Spleen (tissue), 7 donors: ENCODE results near the gene ACKR1.

Experiments
- POLR2A ChIP-seq, 3 donors: fragments of 450-650 bp; IDR thresholded peaks; one replicate each; pipeline ENCODE4 v1.5.1; 2017; ENCODE audit warnings: antibody characterized with exemption in 3 of 3, mild to moderate bottlenecking in 1 of 3
- TF ChIP-seq, protein P1 (sequence below), 11 experiments: fragments of 200-600 bp in 7 of 11; fragments of 450-650 bp in 4 of 11; sonication (generic) in 4 of 11; IDR thresholded peaks in 8 of 11; conservative IDR thresholded peaks in 3 of 11; 1 replicate in 7 of 11; 2 replicates in 4 of 11; pipeline versions ENCODE4 v1.4.0 to v1.8.0; 2016 to 2021; ENCODE audit warnings: antibody characterized with exemption in 11 of 11, inconsistent platforms in 4 of 11, mild to moderate bottlenecking in 1 of 11
- donor health status: DM: no; HTN: no; CAD: no; lungs with moderate emphysema.
- donor health status: DM: no; HTN: no; CAD: no.
- donor health status: DM: no; HTN: no; CAD: no.

DNA sequence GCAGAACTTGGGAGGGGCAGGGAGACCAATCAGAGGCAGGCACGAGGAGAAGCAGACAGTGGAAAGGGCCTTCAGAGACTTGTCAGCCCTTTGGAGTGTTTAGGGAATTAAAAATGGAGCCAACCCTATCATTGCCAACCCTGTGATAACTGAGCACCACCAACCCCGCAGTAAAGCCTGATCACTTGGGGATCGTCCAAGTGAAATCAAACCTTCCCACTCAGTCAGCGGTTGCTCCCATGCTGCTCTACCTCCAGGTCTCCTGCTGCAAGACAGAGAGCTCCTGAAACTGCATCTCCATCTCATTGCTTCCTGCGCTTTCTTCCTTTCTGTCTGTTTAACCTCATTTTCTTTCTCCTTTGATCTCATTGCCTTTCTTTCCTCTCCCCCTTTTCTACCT is 4.8 kb upstream of the ACKR1 start:
- TF ChIP-seq, protein P1, sequence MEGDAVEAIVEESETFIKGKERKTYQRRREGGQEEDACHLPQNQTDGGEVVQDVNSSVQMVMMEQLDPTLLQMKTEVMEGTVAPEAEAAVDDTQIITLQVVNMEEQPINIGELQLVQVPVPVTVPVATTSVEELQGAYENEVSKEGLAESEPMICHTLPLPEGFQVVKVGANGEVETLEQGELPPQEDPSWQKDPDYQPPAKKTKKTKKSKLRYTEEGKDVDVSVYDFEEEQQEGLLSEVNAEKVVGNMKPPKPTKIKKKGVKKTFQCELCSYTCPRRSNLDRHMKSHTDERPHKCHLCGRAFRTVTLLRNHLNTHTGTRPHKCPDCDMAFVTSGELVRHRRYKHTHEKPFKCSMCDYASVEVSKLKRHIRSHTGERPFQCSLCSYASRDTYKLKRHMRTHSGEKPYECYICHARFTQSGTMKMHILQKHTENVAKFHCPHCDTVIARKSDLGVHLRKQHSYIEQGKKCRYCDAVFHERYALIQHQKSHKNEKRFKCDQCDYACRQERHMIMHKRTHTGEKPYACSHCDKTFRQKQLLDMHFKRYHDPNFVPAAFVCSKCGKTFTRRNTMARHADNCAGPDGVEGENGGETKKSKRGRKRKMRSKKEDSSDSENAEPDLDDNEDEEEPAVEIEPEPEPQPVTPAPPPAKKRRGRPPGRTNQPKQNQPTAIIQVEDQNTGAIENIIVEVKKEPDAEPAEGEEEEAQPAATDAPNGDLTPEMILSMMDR (IDR thresholded peaks at IDR 0.05 in 8 of 11, conservative IDR thresholded peaks at IDR 0.05 in 3 of 11): no peak
- no peak for TF ChIP-seq POLR2A (IDR thresholded peaks at IDR 0.05)
